HepG2 (cell line): ENCODE measurements around the gene FOXE3. TPM values are rescaled to one million over a fixed set of nuclear protein-coding genes. Genes with fewer than 3 reads are reported as not detected.

ENCODE experiments used
- ATAC-seq: fragments of 200-7000 bp; cut with Tn5 transposase; 3 replicates; pipeline ENCODE4 v1.9.1; 2020; ENCODE audit warnings: mild to moderate bottlenecking, moderate library complexity
- BruUV-seq: library from RNA; stranded (reverse); fragments of 400-500 nt; replicated peaks from 2 replicates; lab custom pipeline; 2021; lab: Mats Ljungman, UMichigan
- CTCF ChIA-PET: fragments of 300-600 bp; formaldehyde crosslinking; extraction: SDS; loops from one replicate; lab custom pipeline; 2021; ENCODE audit warnings: low total read pairs, inconsistent platforms, low intra/inter-chr PET ratio; lab: Yijun Ruan, JAX
- POLR2A ChIA-PET: fragments of 350-600 bp; sonication (Branson Sonifier 250); formaldehyde crosslinking; loops from one replicate; lab custom pipeline; 2020; ENCODE audit warnings: antibody characterized with exemption, inconsistent platforms; lab: Yijun Ruan, JAX
- DNase-seq: peaks from one replicate; pipeline ENCODE4 v3.0.0-alpha.2; 2015; ENCODE audit warnings: low spot score
- FAIRE-seq: peaks from 3 replicates; lab custom pipeline; 2011; peaks lifted over from hg19 to GRCh38; lab: Jason Lieb, UNC
- H2AFZ ChIP-seq: one replicate; pipeline ENCODE4 v1.6.1; 2011; ENCODE audit warnings: low read length, inconsistent platforms
- H3K27ac ChIP-seq: fragments of 300-600 bp; 3 replicates; pipeline ENCODE4 v1.8.0; 2011; ENCODE audit warnings: mixed run types, mild to moderate bottlenecking, mixed read lengths, low read length, inconsistent platforms; ENCODE audit not compliant: insufficient read depth; ENCODE audit errors: extremely low read length
- H3K27me3 ChIP-seq, 2 experiments: fragments of 200-600 bp in 1 of 2; 2 replicates in 1 of 2; 3 replicates in 1 of 2; pipeline versions ENCODE4 v1.6.0 to v1.8.0; 2011; ENCODE audit warnings: low read length in 2 of 2, mild to moderate bottlenecking in 2 of 2, moderate library complexity in 2 of 2, inconsistent platforms in 1 of 2; ENCODE audit not compliant: insufficient read depth in 2 of 2, control insufficient read depth in 1 of 2
- H3K36me3 ChIP-seq, 2 experiments: fragments of 200-600 bp in 1 of 2; replicated peaks in 1 of 2; 2 replicates in 1 of 2; 3 replicates in 1 of 2; pipeline versions ENCODE4 v1.5.1 to v1.8.0; 2011; ENCODE audit warnings: low read length in 2 of 2, inconsistent platforms in 1 of 2; ENCODE audit not compliant: insufficient read depth in 2 of 2, control insufficient read depth in 1 of 2
- H3K4me1 ChIP-seq: 2 replicates; pipeline ENCODE4 v1.5.1; 2012; ENCODE audit warnings: low read length, inconsistent platforms; ENCODE audit not compliant: insufficient read depth
- H3K4me2 ChIP-seq: 2 replicates; pipeline ENCODE4 v1.6.0; 2011; ENCODE audit warnings: low read depth, low read length, inconsistent platforms
- H3K4me3 ChIP-seq, 3 experiments: fragments of 200-600 bp in 1 of 3; sonication (generic), shearing (Covaris generic) in 1 of 3; replicated peaks in 1 of 3; 2 replicates each; pipeline ENCODE4 v1.5.1; 2011 to 2016; ENCODE audit warnings: low read length in 3 of 3, inconsistent platforms in 2 of 3, low read depth in 2 of 3, mild to moderate bottlenecking in 2 of 3, control low read depth in 1 of 3, mixed read lengths in 1 of 3; ENCODE audit not compliant: insufficient read depth in 1 of 3
- H3K79me2 ChIP-seq: one replicate; pipeline ENCODE4 v1.6.1; 2011; ENCODE audit warnings: low read length, inconsistent platforms; ENCODE audit not compliant: insufficient read depth
- H3K9ac ChIP-seq: 2 replicates; pipeline ENCODE4 v1.6.0; 2011; ENCODE audit warnings: mild to moderate bottlenecking, low read depth, low read length, inconsistent platforms; ENCODE audit not compliant: insufficient read depth
- H3K9me3 ChIP-seq: 2 replicates; pipeline ENCODE4 v1.5.1; 2012; ENCODE audit warnings: mild to moderate bottlenecking, low read length
- H4K20me1 ChIP-seq: 2 replicates; pipeline ENCODE4 v1.6.0; 2011; ENCODE audit warnings: inconsistent platforms, mild to moderate bottlenecking, low read length, moderate library complexity; ENCODE audit not compliant: insufficient read depth
- CBFB ChIP-seq: sonication (generic); formaldehyde crosslinking; IDR thresholded peaks from 2 replicates; pipeline ENCODE4 v1.4.0; 2020; ENCODE audit warnings: missing genetic modification reagents
- CC2D1A ChIP-seq: sonication (generic); formaldehyde crosslinking; IDR thresholded peaks from 2 replicates; pipeline ENCODE4 v1.8.1; 2023; ENCODE audit warnings: mild to moderate bottlenecking, missing genetic modification reagents
- CEBPG ChIP-seq: IDR thresholded peaks from 2 replicates; pipeline ENCODE4 v1.6.1; 2016
- CREM ChIP-seq, 2 experiments: sonication (generic) in 1 of 2; formaldehyde crosslinking in 1 of 2; IDR thresholded peaks; 2 replicates each; pipeline versions ENCODE4 v1.4.0 to v1.6.1; 2016 to 2020; ENCODE audit warnings: antibody characterized with exemption in 1 of 2, mild to moderate bottlenecking in 1 of 2, missing genetic modification reagents in 1 of 2
- EP300 ChIP-seq, 3 experiments: sonication (generic) in 1 of 3; formaldehyde crosslinking in 1 of 3; IDR thresholded peaks; 2 replicates each; pipeline versions ENCODE4 v1.5.1 to v1.6.1; 2011 to 2020; ENCODE audit warnings: low read depth in 2 of 3, low read length in 2 of 3, borderline replicate concordance in 1 of 3, improper control_type of control experiment in 1 of 3, mild to moderate bottlenecking in 1 of 3, missing genetic modification reagents in 1 of 3, moderate library complexity in 1 of 3
- FOXA1 ChIP-seq, 2 experiments: fragments of 450-650 bp in 1 of 2; sonication (generic) in 1 of 2; formaldehyde crosslinking in 1 of 2; IDR thresholded peaks; 2 replicates each; pipeline versions ENCODE4 v1.4.0 to v1.6.1; 2016 to 2020; ENCODE audit warnings: missing genetic modification reagents in 1 of 2
- GZF1 ChIP-seq: sonication (generic); formaldehyde crosslinking; IDR thresholded peaks from 2 replicates; pipeline ENCODE4 v1.5.1; 2020; ENCODE audit warnings: mild to moderate bottlenecking, missing genetic modification reagents
- HNF4A ChIP-seq: sonication (generic); formaldehyde crosslinking; IDR thresholded peaks from 2 replicates; pipeline ENCODE4 v1.4.0; 2020; ENCODE audit warnings: missing genetic modification reagents
- HNRNPK ChIP-seq: fragments of 200-400 bp; formaldehyde crosslinking; IDR thresholded peaks from 2 replicates; pipeline ENCODE4 v1.6.1; 2018; ENCODE audit warnings: low read length, low read depth, moderate library complexity, mild to moderate bottlenecking; ENCODE audit not compliant: poor library complexity, severe bottlenecking
- IRX3 ChIP-seq: sonication (generic); formaldehyde crosslinking; IDR thresholded peaks from 2 replicates; pipeline ENCODE4 v1.8.1; 2023; ENCODE audit warnings: mild to moderate bottlenecking, low read depth, missing genetic modification reagents, borderline replicate concordance
- ISL2 ChIP-seq: sonication (generic); formaldehyde crosslinking; IDR thresholded peaks from 2 replicates; pipeline ENCODE4 v1.5.0; 2020; ENCODE audit warnings: missing genetic modification reagents
- KDM5B ChIP-seq: sonication (generic); formaldehyde crosslinking; IDR thresholded peaks from 2 replicates; pipeline ENCODE4 v1.4.0; 2020; ENCODE audit warnings: missing genetic modification reagents, mild to moderate bottlenecking, borderline replicate concordance
- KLF9 ChIP-seq: IDR thresholded peaks from 2 replicates; pipeline ENCODE4 v1.6.1; 2016; ENCODE audit warnings: low read depth
- LBX2 ChIP-seq: sonication (generic); formaldehyde crosslinking; IDR thresholded peaks from 2 replicates; pipeline ENCODE4 v1.5.0; 2020; ENCODE audit warnings: missing genetic modification reagents, mild to moderate bottlenecking, borderline replicate concordance
- MTF1 ChIP-seq: sonication (generic); formaldehyde crosslinking; IDR thresholded peaks from 2 replicates; pipeline ENCODE4 v1.5.0; 2020; ENCODE audit warnings: missing genetic modification reagents
- MTF2 ChIP-seq: sonication (generic); formaldehyde crosslinking; IDR thresholded peaks from 2 replicates; pipeline ENCODE4 v1.5.0; 2020; ENCODE audit warnings: missing genetic modification reagents, borderline replicate concordance
- PATZ1 ChIP-seq: sonication (generic); formaldehyde crosslinking; IDR thresholded peaks from 2 replicates; pipeline ENCODE4 v1.4.0; 2020; ENCODE audit warnings: missing genetic modification reagents
- SOX13 ChIP-seq, 3 experiments: fragments of 450-650 bp in 1 of 3; sonication (generic) in 1 of 3; formaldehyde crosslinking in 1 of 3; IDR thresholded peaks in 2 of 3; conservative IDR thresholded peaks in 1 of 3; 2 replicates each; pipeline versions ENCODE4 v1.5.0 to v1.6.1; 2016 to 2020; ENCODE audit warnings: antibody characterized with exemption in 1 of 3, mild to moderate bottlenecking in 1 of 3, missing compliant biosample characterization in 1 of 3, missing genetic modification reagents in 1 of 3, moderate library complexity in 1 of 3
- TCF7 ChIP-seq: sonication (generic); IDR thresholded peaks from 2 replicates; pipeline ENCODE4 v1.6.1; 2016; ENCODE audit warnings: antibody characterized with exemption, low read depth
- ZNF235 ChIP-seq: sonication (generic); formaldehyde crosslinking; IDR thresholded peaks from 2 replicates; pipeline ENCODE4 v1.8.1; 2023; ENCODE audit warnings: mild to moderate bottlenecking, missing genetic modification reagents, borderline replicate concordance
- ZNF331 ChIP-seq: sonication (generic); formaldehyde crosslinking; IDR thresholded peaks from 2 replicates; pipeline ENCODE4 v1.4.0; 2020; ENCODE audit warnings: missing genetic modification reagents
- ZNF614 ChIP-seq: IDR thresholded peaks from 2 replicates; pipeline ENCODE4 v1.6.1; 2018; ENCODE audit warnings: missing biosample characterization, missing genetic modification reagents, inconsistent platforms, borderline replicate concordance
- ZNF703 ChIP-seq: sonication (generic); formaldehyde crosslinking; IDR thresholded peaks from 2 replicates; pipeline ENCODE4 v1.5.1; 2020; ENCODE audit warnings: missing genetic modification reagents, mild to moderate bottlenecking, moderate library complexity, borderline replicate concordance
- WGBS: methylation state at CpG from one replicate; pipeline ENCODE4 v1.1.6; 2017; ENCODE audit warnings: low lambda C conversion rate; 5-methylcytosine and 5-hydroxymethylcytosine counted together
- in situ Hi-C: cut with HindIII; loops from 2 replicates; pipeline ENCODE4 v1.10.0; 2017; ENCODE audit warnings: low pct_unique_long_range_greater_than_20kb; ENCODE audit not compliant: extremely low pct_ligation_motif_present
- intact Hi-C: fragments of 100-400 bp; cut with micrococcal nuclease; formaldehyde crosslinking; loops from one replicate; pipeline ENCODE4 v1.10.0; 2022; ENCODE audit not compliant: unreplicated experiment
- polyA plus RNA-seq, 8 experiments: library from polyadenylated mRNA; depleted of rRNA in 3 of 8; stranded (reverse) in 7 of 8; unstranded in 1 of 8; fragments of >200 nt; fragmentation: Illumina TruSeq in 4 of 8; extraction: Trizol in 4 of 8; gene quantifications; 2 replicates each; pipeline versions ENCODE4 v1.2.1 to v1.2.3, GENCODE V29; 2011 to 2016; ENCODE audit warnings: low read depth in 4 of 8, missing spikeins in 1 of 8, mixed read lengths in 1 of 8; ENCODE audit not compliant: insufficient read depth in 1 of 8
- total RNA-seq, 5 experiments: library from RNA; depleted of rRNA; stranded (reverse); fragments of >200 nt; fragmentation: Illumina TruSeq; extraction: Trizol; gene quantifications; 2 replicates each; pipeline ENCODE4 v1.2.3, GENCODE V29; 2016; ENCODE audit warnings: low read depth in 1 of 5

FOXE3 gene
- total and polyA plus RNA-seq, 2 of the 13 experiments (the other 11 are each of a cell fraction or from before 2014, with no cell fraction given) = not detected

- H3K27ac ChIP-seq = peak overlapping the region; percentile 75
- WGBS = 9% methylated on average over 1 of the region's 1 CpG
- H3K27me3 ChIP-seq = no peaks in the 10 kb centered on the region
- ChIA-PET CTCF (no interaction called here), POLR2A (no interaction called here)
- peaks cover 2 to 27% of the 10 kb centered on the region in 2 experiments; a peak in 3 of 5 replicates for H3K36me3 ChIP-seq
- no peaks in the 10 kb centered on the region for H3K9me3 ChIP-seq
- H3K4me1 ChIP-seq = peaks cover 65% of the 10 kb centered on the region
- peak; percentile 49 for FAIRE-seq
- no peak overlapping the region for H2AFZ ChIP-seq
- H4K20me1 ChIP-seq = no peaks in the 10 kb centered on the region
- H3K4me2 ChIP-seq = no peak overlapping the region; the same call in 1 of the 2 replicates
- intact Hi-C loops (loop anchor here (5.0 kb wide), 1 partner anchor 66 kb away; the partner anchor contains the start of gene STIL), in situ Hi-C loops (no loop called here)
- DNase-seq = peak; percentile 73
- no peak overlapping the region for H3K4me3 ChIP-seq
- H3K79me2 ChIP-seq = no peaks in the 10 kb centered on the region
- no TSS peak for BruUV-seq
- ATAC-seq = peak; percentile 35; the same call in 2 of the 3 replicates
- H3K9ac ChIP-seq = no peak overlapping the region
- TF ChIP-seq ZNF614 (CRISPR knock-in tag) (no peak), ZNF331 (CRISPR knock-in tag) (no peak), EP300 (IDR thresholded peaks at IDR 0.05; ENCODE audit: low read depth in 2 of 2, low read length in 2 of 2) (peak in 1 of 2 experiments; percentile 90; a peak in 1 of 4 replicates), EP300 (CRISPR knock-in tag; IDR thresholded peaks at IDR 0.05; ENCODE audit: borderline replicate concordance) (peak; percentile 78; the same call in 1 of the 2 replicates), FOXA1 (IDR thresholded peaks at IDR 0.05) (no peak), FOXA1 (CRISPR knock-in tag; IDR thresholded peaks at IDR 0.05) (peak; percentile 69), IRX3 (CRISPR knock-in tag) (no peak), GZF1 (CRISPR knock-in tag) (no peak), HNF4A (CRISPR knock-in tag) (peak; percentile 28; the same call in 1 of the 2 replicates), MTF1 (no peak), TCF7 (peak; percentile 61; the same call in 1 of the 2 replicates), KLF9 (CRISPR knock-in tag) (no peak), MTF2 (CRISPR knock-in tag) (no peak), CEBPG (CRISPR knock-in tag) (peak; percentile 85), LBX2 (CRISPR knock-in tag) (no peak), PATZ1 (CRISPR knock-in tag) (no peak), CBFB (peak; percentile 49; the same call in 1 of the 2 replicates), KDM5B (CRISPR knock-in tag) (no peak), ISL2 (CRISPR knock-in tag) (peak; percentile 90), ZNF703 (no peak), CREM (IDR thresholded peaks at IDR 0.05) (peak; percentile 67; the same call in 1 of the 2 replicates), CREM (CRISPR knock-in tag; IDR thresholded peaks at IDR 0.05) (no peak), HNRNPK (no peak), SOX13 (IDR thresholded peaks at IDR 0.05) (no peak), SOX13 (CRISPR knock-in tag; conservative IDR thresholded peaks at IDR 0.05 in 1 of 2, IDR thresholded peaks at IDR 0.05 in 1 of 2) (peak in 1 of 2 experiments; percentile 45; a peak in 1 of 4 replicates), ZNF235 (no peak), CC2D1A (CRISPR knock-in tag) (no peak)
Observed at GRCh38 chr1:47378147-47378546, 37.9 kb upstream of the FOXE3 start.
